Left ventricle myocardium inferior (tissue), 1 donor: ENCODE data around the gene FAM32A. TPM values are rescaled to one million over a fixed set of nuclear protein-coding genes. Genes with fewer than 3 reads are reported as not detected.

Source experiments
- DNase-seq: peaks from one replicate; pipeline ENCODE4 v3.0.0-alpha.2; 2020
- H3K27ac ChIP-seq: fragments of 200-600 bp; replicated peaks from 2 replicates; pipeline ENCODE4 v1.8.0; 2021
- H3K27me3 ChIP-seq: fragments of 200-600 bp; 2 replicates; pipeline ENCODE4 v1.8.0; 2021; ENCODE audit warnings: low read depth
- H3K36me3 ChIP-seq: fragments of 200-600 bp; 2 replicates; pipeline ENCODE4 v1.8.0; 2021
- H3K4me1 ChIP-seq: fragments of 200-600 bp; 2 replicates; pipeline ENCODE4 v1.8.0; 2021
- H3K4me3 ChIP-seq: fragments of 200-600 bp; 2 replicates; pipeline ENCODE4 v1.8.0; 2021; ENCODE audit warnings: mild to moderate bottlenecking, moderate library complexity
- H3K9me3 ChIP-seq: fragments of 200-600 bp; replicated peaks from 2 replicates; pipeline ENCODE4 v1.8.0; 2021
- intact Hi-C: fragments of 100-400 bp; cut with micrococcal nuclease; formaldehyde crosslinking; loops from one replicate; pipeline ENCODE4 v1.11.0; 2022
- total RNA-seq: library from RNA; stranded (reverse); fragmentation: NEBNext Ultra II Directional; extraction: Animal tissue kit (Norgen Biotek cat#: 25700); gene quantifications from one replicate; pipeline ENCODE4 v1.2.1, GENCODE V29; 2021
- TF ChIP-seq, protein P1 (sequence below): fragments of 200-600 bp; IDR thresholded peaks from 2 replicates; pipeline ENCODE4 v1.8.0; 2021; ENCODE audit warnings: antibody characterized with exemption, mild to moderate bottlenecking, borderline replicate concordance
- donor health status: DM: no; HTN: yes; CAD: no; lungs with severe emphysema.

Gene FAM32A
- total RNA-seq, 1 donor from 2014 or later = 34.3 TPM

DNA sequence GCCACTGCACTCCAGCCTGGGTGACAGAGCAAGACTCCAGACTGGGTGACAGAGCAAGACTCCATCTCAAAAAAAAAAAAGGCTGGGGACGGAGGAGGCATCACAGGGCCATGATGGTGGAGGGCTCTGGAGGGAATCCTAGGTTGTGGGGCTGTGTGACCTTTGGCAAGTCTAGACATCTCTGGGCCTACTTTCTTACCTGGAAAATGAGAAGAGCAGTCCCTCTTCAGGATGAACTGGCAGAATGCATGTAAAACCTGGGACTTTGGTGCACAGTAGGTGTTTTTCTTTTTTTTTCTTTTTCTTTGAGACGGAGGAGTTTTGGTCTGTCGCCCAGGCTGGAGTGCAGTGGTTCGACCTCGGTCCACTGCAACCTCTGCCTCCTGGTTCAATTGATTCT lies 25.6 kb upstream of the FAM32A start:
- TF ChIP-seq, protein P1, sequence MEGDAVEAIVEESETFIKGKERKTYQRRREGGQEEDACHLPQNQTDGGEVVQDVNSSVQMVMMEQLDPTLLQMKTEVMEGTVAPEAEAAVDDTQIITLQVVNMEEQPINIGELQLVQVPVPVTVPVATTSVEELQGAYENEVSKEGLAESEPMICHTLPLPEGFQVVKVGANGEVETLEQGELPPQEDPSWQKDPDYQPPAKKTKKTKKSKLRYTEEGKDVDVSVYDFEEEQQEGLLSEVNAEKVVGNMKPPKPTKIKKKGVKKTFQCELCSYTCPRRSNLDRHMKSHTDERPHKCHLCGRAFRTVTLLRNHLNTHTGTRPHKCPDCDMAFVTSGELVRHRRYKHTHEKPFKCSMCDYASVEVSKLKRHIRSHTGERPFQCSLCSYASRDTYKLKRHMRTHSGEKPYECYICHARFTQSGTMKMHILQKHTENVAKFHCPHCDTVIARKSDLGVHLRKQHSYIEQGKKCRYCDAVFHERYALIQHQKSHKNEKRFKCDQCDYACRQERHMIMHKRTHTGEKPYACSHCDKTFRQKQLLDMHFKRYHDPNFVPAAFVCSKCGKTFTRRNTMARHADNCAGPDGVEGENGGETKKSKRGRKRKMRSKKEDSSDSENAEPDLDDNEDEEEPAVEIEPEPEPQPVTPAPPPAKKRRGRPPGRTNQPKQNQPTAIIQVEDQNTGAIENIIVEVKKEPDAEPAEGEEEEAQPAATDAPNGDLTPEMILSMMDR = no peak
- no peaks in the 10 kb centered on the region for H3K9me3 ChIP-seq
- H3K27ac ChIP-seq = no peak overlapping the region
- H3K36me3 ChIP-seq = no peaks in the 10 kb centered on the region
- no peak for DNase-seq
- peaks cover 18% of the 10 kb centered on the region for H3K27me3 ChIP-seq
- intact Hi-C loops = no loop called here
- no peak overlapping the region for H3K4me3 ChIP-seq
- H3K4me1 ChIP-seq = no peaks in the 10 kb centered on the region

DNA sequence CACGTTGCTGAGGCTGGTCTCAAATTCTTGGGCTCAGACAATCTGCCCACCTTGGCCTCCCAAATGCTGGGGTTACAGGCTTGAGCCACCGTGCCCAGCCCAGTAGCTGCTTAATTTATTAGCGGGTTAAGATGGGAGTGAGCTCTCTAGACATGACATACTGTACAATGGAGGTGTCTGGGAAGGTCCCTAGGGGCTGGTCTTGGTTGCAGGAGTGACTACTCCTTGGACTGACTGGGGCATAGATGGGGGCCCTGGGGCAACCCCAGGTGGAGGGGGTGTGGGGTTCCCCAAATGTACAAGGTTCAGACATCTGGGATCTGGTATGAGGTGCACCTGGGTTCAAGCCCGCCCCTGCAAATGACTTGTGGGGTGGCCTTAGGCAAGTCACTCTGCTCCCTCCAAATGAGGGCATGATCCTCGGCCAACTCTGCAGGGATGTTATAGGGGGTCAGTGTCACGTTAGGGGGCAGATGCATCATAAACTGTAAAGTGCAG lies 24.7 kb upstream of the FAM32A start:
- TF ChIP-seq, protein P1 = no peak
- no peak for DNase-seq
- Histone ChIP-seq H3K27ac (no peak overlapping the region), H3K36me3 (no peaks in the 10 kb centered on the region), H3K4me3 (no peak overlapping the region), H3K4me1 (no peaks in the 10 kb centered on the region), H3K9me3 (no peaks in the 10 kb centered on the region), H3K27me3 (peaks cover 11% of the 10 kb centered on the region)
- intact Hi-C loops = no loop called here

DNA sequence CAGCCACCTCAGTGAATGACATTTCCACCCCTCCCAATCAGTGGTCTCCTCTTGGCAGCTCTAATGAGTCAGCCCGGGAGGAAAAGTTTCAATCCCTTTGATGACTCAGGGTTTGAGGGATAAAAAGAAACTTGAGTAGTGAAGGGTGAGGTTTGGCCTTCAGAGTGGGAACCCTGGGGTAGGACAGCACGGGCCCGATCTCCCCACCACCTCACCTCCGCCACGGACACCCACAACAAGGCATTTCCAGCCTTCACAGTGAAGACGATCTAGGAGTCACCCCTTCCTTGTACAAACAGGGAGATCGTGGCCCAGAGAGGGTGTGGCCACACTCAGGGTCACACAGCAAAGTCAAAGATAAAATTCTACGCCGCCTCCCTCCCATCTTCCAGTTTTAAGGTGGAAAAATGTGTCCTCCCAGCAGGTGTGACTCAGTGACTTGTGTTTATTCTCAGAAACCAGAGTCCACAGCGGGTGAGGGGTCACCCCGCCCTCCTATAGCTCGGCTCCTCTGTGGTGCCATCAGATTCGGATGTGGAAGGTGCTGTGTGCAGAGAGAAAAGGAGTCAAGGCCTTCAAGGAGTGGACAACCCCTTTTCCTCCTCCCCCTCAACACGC lies 24.2 kb upstream of the FAM32A start:
- no peak overlapping the region for H3K4me3 ChIP-seq
- intact Hi-C loops = no loop called here
- TF ChIP-seq, protein P1 = no peak

DNA sequence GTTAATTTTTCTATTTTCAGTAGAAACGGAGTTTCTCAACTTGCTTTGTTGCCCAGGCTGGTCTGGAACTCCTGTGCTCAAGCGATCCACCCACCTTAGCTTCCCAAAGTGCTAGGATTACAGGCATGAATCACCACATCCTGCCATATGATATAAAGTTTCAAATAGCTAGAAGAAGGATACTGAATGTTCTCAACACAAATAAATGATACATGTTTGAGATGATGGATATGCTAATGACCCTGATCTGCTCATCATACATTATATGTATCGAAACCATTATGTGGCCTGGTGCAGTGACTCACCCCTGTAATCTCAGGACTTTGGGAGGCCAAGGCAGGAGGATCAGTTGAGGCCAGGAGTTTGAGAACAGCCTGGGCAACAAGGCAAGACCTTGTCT lies 23.4 kb upstream of the FAM32A start:
- no peaks in the 10 kb centered on the region for H3K4me1 ChIP-seq
- no peaks in the 10 kb centered on the region for H3K9me3 ChIP-seq
- peaks cover 6% of the 10 kb centered on the region for H3K27me3 ChIP-seq
- H3K27ac ChIP-seq = no peak overlapping the region
- TF ChIP-seq, protein P1 = no peak
- no peak for DNase-seq
- no peaks in the 10 kb centered on the region for H3K36me3 ChIP-seq
- H3K4me3 ChIP-seq = no peak overlapping the region
- intact Hi-C loops = no loop called here

More for the DNA sequence above, 24.2 kb upstream of the FAM32A start:
- H3K27me3 ChIP-seq = peaks cover 6% of the 10 kb centered on the region
- no peaks in the 10 kb centered on the region for H3K9me3 ChIP-seq
- no peaks in the 10 kb centered on the region for H3K4me1 ChIP-seq
- DNase-seq = no peak
- no peaks in the 10 kb centered on the region for H3K36me3 ChIP-seq
- no peak overlapping the region for H3K27ac ChIP-seq

DNA sequence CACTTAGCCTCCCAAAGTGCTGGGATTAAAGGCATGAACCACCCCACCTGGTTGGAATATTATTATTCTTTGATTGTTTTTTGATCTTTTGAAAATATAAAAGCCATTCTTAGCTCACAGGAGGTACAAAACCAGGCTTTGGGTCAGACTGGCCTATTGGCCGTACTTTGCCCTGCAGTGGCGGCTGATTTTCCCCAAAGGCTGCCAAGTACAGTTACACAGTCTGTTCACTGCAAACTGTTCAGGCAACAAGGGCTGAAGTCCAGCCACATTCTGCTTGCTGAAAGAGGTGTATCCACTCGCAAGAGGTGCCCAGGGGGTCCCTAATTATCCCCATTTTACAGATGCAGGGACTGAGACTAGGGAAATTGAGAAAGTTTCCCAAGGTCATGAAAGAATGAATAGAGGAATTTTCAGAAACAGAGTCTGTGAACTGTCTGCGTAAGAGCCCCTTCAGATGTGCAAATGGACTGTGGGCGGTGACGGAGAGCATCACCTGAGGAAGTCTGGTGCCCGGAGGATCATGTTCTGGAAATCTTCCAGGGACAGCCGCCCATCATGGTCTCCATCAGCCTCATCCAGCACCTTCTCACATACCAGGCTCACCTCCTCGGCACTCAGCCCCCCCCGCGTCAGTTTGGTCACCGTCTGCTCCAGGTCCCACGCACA lies 20.9 kb upstream of the FAM32A start:
- no peak overlapping the region for H3K4me3 ChIP-seq
- DNase-seq = no peak
- no peaks in the 10 kb centered on the region for H3K36me3 ChIP-seq
- intact Hi-C loops = no loop called here
- no peaks in the 10 kb centered on the region for H3K9me3 ChIP-seq
- H3K27me3 ChIP-seq = peaks cover 15% of the 10 kb centered on the region
- H3K4me1 ChIP-seq = no peaks in the 10 kb centered on the region
- H3K27ac ChIP-seq = no peak overlapping the region
- TF ChIP-seq, protein P1 = no peak
